ENCODE results near the gene MED27. TPM values are rescaled to one million over a fixed set of nuclear protein-coding genes. Genes with fewer than 3 reads are reported as not detected.

MED27 gene
- total RNA-seq, 1 donor from 2014 or later, result 45.0 TPM

GRCh38 chr9:131869348-131869747, 210.3 kb downstream of the MED27 start:
- Mint-ChIP-seq H3K4me1 (ENCODE audit: low read depth, unreplicated experiment) (peaks cover 49% of the 10 kb centered on the region), H3K9me3 (ENCODE audit: unreplicated experiment) (peaks cover 14% of the 10 kb centered on the region), H3K27me3 (ENCODE audit: unreplicated experiment) (peaks cover 12% of the 10 kb centered on the region), H3K36me3 (ENCODE audit: unreplicated experiment) (no peaks in the 10 kb centered on the region), H3K27ac (ENCODE audit: unreplicated experiment) (no peak overlapping the region), H3K4me3 (ENCODE audit: unreplicated experiment) (peak overlapping the region; percentile 45)
- TF ChIP-seq CTCF (IDR thresholded peaks at IDR 0.05; ENCODE audit: partially characterized antibody, unreplicated experiment), result no peak
- DNase-seq, result no peak

- Mint-ChIP-seq H3K4me1 (ENCODE audit: low read depth, unreplicated experiment) (peaks cover 45% of the 10 kb centered on the region), H3K27ac (ENCODE audit: unreplicated experiment) (no peak overlapping the region), H3K9me3 (ENCODE audit: unreplicated experiment) (peaks cover 14% of the 10 kb centered on the region), H3K4me3 (ENCODE audit: unreplicated experiment) (no peak overlapping the region), H3K27me3 (ENCODE audit: unreplicated experiment) (peaks cover 12% of the 10 kb centered on the region), H3K36me3 (ENCODE audit: unreplicated experiment) (no peaks in the 10 kb centered on the region)
- DNase-seq, result no peak
- no peak for TF ChIP-seq CTCF (IDR thresholded peaks at IDR 0.05; ENCODE audit: partially characterized antibody, unreplicated experiment)
Measured at GRCh38 chr9:131868766-131869165, 210.9 kb downstream of the MED27 start.

GRCh38 chr9:131867611-131868192, 212.0 kb downstream of the MED27 start:
- no peak overlapping the region for H3K27ac Mint-ChIP-seq (ENCODE audit: unreplicated experiment)
- H3K27me3 Mint-ChIP-seq (ENCODE audit: unreplicated experiment), result peaks cover 10% of the 10 kb centered on the region
- no peak for TF ChIP-seq CTCF (IDR thresholded peaks at IDR 0.05; ENCODE audit: partially characterized antibody, unreplicated experiment)
- H3K9me3 Mint-ChIP-seq (ENCODE audit: unreplicated experiment), result peaks cover 11% of the 10 kb centered on the region
- peaks cover 40% of the 10 kb centered on the region for H3K4me1 Mint-ChIP-seq (ENCODE audit: low read depth, unreplicated experiment)
- H3K4me3 Mint-ChIP-seq (ENCODE audit: unreplicated experiment), result no peak overlapping the region
- DNase-seq, result no peak
- no peaks in the 10 kb centered on the region for H3K36me3 Mint-ChIP-seq (ENCODE audit: unreplicated experiment)

GRCh38 chr9:131865446-131866195, 214.0 kb downstream of the MED27 start:
- peaks cover 37% of the 10 kb centered on the region for H3K4me1 Mint-ChIP-seq (ENCODE audit: low read depth, unreplicated experiment)
- H3K9me3 Mint-ChIP-seq (ENCODE audit: unreplicated experiment), result peaks cover 16% of the 10 kb centered on the region
- H3K27me3 Mint-ChIP-seq (ENCODE audit: unreplicated experiment), result peaks cover 7% of the 10 kb centered on the region
- no peak for DNase-seq
- peaks cover 10% of the 10 kb centered on the region for H3K36me3 Mint-ChIP-seq (ENCODE audit: unreplicated experiment)
- no peak for TF ChIP-seq CTCF (IDR thresholded peaks at IDR 0.05; ENCODE audit: partially characterized antibody, unreplicated experiment)
- peak overlapping the region; percentile 43 for H3K27ac Mint-ChIP-seq (ENCODE audit: unreplicated experiment)
- peak overlapping the region; percentile 43 for H3K4me3 Mint-ChIP-seq (ENCODE audit: unreplicated experiment)

GRCh38 chr9:131864531-131864930, 215.1 kb downstream of the MED27 start:
- Mint-ChIP-seq H3K27me3 (ENCODE audit: unreplicated experiment) (peaks cover 10% of the 10 kb centered on the region), H3K4me1 (ENCODE audit: low read depth, unreplicated experiment) (peaks cover 34% of the 10 kb centered on the region), H3K36me3 (ENCODE audit: unreplicated experiment) (peaks cover 10% of the 10 kb centered on the region), H3K4me3 (ENCODE audit: unreplicated experiment) (no peak overlapping the region), H3K27ac (ENCODE audit: unreplicated experiment) (no peak overlapping the region), H3K9me3 (ENCODE audit: unreplicated experiment) (peaks cover 19% of the 10 kb centered on the region)
- no peak for DNase-seq
- TF ChIP-seq CTCF (IDR thresholded peaks at IDR 0.05; ENCODE audit: partially characterized antibody, unreplicated experiment), result no peak

All from glutamatergic neuron (in vitro differentiated cells).